DND-41 (cell line): ENCODE measurements around the gene FIG4.

Source experiments
- ATAC-seq: fragments of 200-7000 bp; cut with Tn5 transposase; 3 replicates; pipeline ENCODE4 v1.9.1; 2021; ENCODE audit warnings: low read depth; ENCODE audit not compliant: insufficient read depth
- DNase-seq: peaks from one replicate; pipeline ENCODE4 v3.0.0-alpha.2; 2020
- H2AFZ ChIP-seq: 2 replicates; pipeline ENCODE4 v1.6.0; 2012; ENCODE audit warnings: low read depth, low read length
- H3K27ac ChIP-seq: 2 replicates; pipeline ENCODE4 v1.5.1; 2012; ENCODE audit warnings: low read length, inconsistent platforms
- H3K27me3 ChIP-seq: fragments of 200-600 bp; sonication (generic); 2 replicates; pipeline ENCODE4 v1.6.0; 2012; ENCODE audit warnings: low read length, mild to moderate bottlenecking, inconsistent platforms; ENCODE audit not compliant: insufficient read depth, poor library complexity
- H3K36me3 ChIP-seq: 2 replicates; pipeline ENCODE4 v1.5.1; 2012; ENCODE audit warnings: low read length, inconsistent platforms; ENCODE audit not compliant: insufficient read depth
- H3K4me1 ChIP-seq: 2 replicates; pipeline ENCODE4 v1.5.1; 2012; ENCODE audit warnings: mild to moderate bottlenecking, low read length; ENCODE audit not compliant: insufficient read depth
- H3K4me2 ChIP-seq: 2 replicates; pipeline ENCODE4 v1.6.0; 2012; ENCODE audit warnings: mild to moderate bottlenecking, moderate library complexity, low read length, inconsistent platforms; ENCODE audit not compliant: insufficient read depth
- H3K4me3 ChIP-seq, 2 experiments: fragments of 200-600 bp in 1 of 2; shearing (Covaris generic) in 1 of 2; 2 replicates each; pipeline ENCODE4 v1.5.1; 2012 to 2016; ENCODE audit warnings: inconsistent platforms in 2 of 2, low read length in 2 of 2, mild to moderate bottlenecking in 2 of 2, low read depth in 1 of 2, moderate library complexity in 1 of 2
- H3K79me2 ChIP-seq: 2 replicates; pipeline ENCODE4 v1.6.0; 2012; ENCODE audit warnings: low read length, inconsistent platforms; ENCODE audit not compliant: insufficient read depth
- H3K9ac ChIP-seq: 2 replicates; pipeline ENCODE4 v1.6.0; 2012; ENCODE audit warnings: low read depth, mild to moderate bottlenecking, inconsistent platforms, low read length, moderate library complexity
- H3K9me3 ChIP-seq: 2 replicates; pipeline ENCODE4 v1.5.1; 2012; ENCODE audit warnings: low read length, moderate library complexity, mild to moderate bottlenecking, inconsistent platforms; ENCODE audit not compliant: insufficient read depth, severe bottlenecking
- H4K20me1 ChIP-seq: 2 replicates; pipeline ENCODE4 v1.6.0; 2012; ENCODE audit warnings: low read length; ENCODE audit not compliant: insufficient read depth
- CTCF ChIP-seq: IDR thresholded peaks from 2 replicates; pipeline ENCODE4 v1.5.1; 2012; ENCODE audit warnings: borderline replicate concordance, low read length, moderate library complexity, mild to moderate bottlenecking; ENCODE audit not compliant: poor library complexity, severe bottlenecking; ENCODE audit errors: extremely low read depth
- EZH2 ChIP-seq: IDR thresholded peaks from 3 replicates; pipeline ENCODE4 v1.6.1; 2012; ENCODE audit warnings: borderline replicate concordance, low read depth, mild to moderate bottlenecking, moderate library complexity, low read length, inconsistent platforms; ENCODE audit not compliant: severe bottlenecking

FIG4 gene

GRCh38 chr6:109793021-109793420, 101.9 kb downstream of the FIG4 start:
- Histone ChIP-seq H3K79me2 (no peaks in the 10 kb centered on the region), H3K9me3 (no peaks in the 10 kb centered on the region), H3K4me2 (no peak overlapping the region), H3K27ac (no peak overlapping the region), H3K4me1 (no peaks in the 10 kb centered on the region), H2AFZ (no peak overlapping the region), H3K36me3 (no peaks in the 10 kb centered on the region), H3K4me3 (no peak overlapping the region), H3K27me3 (no peaks in the 10 kb centered on the region), H3K9ac (no peak overlapping the region), H4K20me1 (no peaks in the 10 kb centered on the region)
- ATAC-seq (no peak), DNase-seq (no peak)
- TF ChIP-seq CTCF = no peak
- no peak for TF ChIP-seq EZH2

GRCh38 chr6:109793792-109794191, 102.7 kb downstream of the FIG4 start:
- Histone ChIP-seq H3K9me3 (no peaks in the 10 kb centered on the region), H3K9ac (no peak overlapping the region), H3K4me3 (no peak overlapping the region), H3K4me2 (no peak overlapping the region), H3K79me2 (no peaks in the 10 kb centered on the region), H2AFZ (no peak overlapping the region), H3K4me1 (no peaks in the 10 kb centered on the region), H4K20me1 (no peaks in the 10 kb centered on the region), H3K36me3 (no peaks in the 10 kb centered on the region), H3K27me3 (no peaks in the 10 kb centered on the region), H3K27ac (no peak overlapping the region)
- no peak for DNase-seq
- TF ChIP-seq EZH2 = no peak
- TF ChIP-seq CTCF = no peak
- ATAC-seq = no peak

DNA sequence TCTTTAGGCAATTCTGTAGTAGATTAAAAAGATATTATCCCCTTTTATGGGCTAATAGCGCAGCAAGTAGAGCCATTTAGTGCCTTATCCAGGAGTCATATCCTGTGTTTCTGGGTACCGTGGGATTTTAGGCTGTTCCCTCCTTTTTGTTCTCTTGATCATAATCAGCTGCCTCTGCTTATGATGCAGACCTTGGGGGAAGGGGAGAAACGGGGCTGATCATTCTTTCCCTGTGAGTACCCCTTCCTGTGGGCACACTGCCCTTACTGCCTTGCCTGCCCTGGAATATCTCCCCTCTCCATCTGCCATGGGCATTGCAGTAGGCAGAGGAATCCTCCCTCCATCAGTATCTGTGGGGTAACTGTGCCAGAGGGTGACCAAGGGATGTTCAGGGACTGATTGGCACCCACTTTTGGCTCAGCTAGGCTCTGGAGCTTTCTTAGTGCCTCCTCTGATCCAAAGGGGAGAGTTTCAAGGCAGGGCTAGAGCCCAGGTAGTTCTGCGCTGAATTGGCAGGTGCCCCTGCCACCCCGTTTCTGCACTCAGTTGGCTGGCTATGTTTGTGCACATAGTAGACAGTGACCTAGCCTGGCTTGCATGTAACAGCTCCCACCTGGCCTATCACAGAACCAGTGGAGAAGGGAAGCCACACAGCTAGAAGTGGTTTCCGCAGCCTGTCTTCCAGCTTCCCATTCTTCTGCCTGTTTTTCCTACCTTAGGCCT, 103.3 kb downstream of the FIG4 start:
- no peaks in the 10 kb centered on the region for H3K9me3 ChIP-seq
- no peaks in the 10 kb centered on the region for H4K20me1 ChIP-seq
- H3K9ac ChIP-seq = no peak overlapping the region
- no peak for ATAC-seq
- H3K27me3 ChIP-seq = no peaks in the 10 kb centered on the region
- H2AFZ ChIP-seq = no peak overlapping the region
- H3K4me2 ChIP-seq = no peak overlapping the region
- no peak overlapping the region for H3K4me3 ChIP-seq
- no peaks in the 10 kb centered on the region for H3K36me3 ChIP-seq
- no peak for DNase-seq
- no peaks in the 10 kb centered on the region for H3K79me2 ChIP-seq
- H3K27ac ChIP-seq = no peak overlapping the region
- H3K4me1 ChIP-seq = no peaks in the 10 kb centered on the region
- TF ChIP-seq CTCF (no peak), EZH2 (no peak)
